NCI-H2196 (cell line): ENCODE data around the gene FUT9.

Experiments
- DNase-seq: peaks from one replicate; lab custom pipeline; 2025; ENCODE audit not compliant: unreplicated experiment; lab: John Stamatoyannopoulos, UW

The FUT9 gene

DNA sequence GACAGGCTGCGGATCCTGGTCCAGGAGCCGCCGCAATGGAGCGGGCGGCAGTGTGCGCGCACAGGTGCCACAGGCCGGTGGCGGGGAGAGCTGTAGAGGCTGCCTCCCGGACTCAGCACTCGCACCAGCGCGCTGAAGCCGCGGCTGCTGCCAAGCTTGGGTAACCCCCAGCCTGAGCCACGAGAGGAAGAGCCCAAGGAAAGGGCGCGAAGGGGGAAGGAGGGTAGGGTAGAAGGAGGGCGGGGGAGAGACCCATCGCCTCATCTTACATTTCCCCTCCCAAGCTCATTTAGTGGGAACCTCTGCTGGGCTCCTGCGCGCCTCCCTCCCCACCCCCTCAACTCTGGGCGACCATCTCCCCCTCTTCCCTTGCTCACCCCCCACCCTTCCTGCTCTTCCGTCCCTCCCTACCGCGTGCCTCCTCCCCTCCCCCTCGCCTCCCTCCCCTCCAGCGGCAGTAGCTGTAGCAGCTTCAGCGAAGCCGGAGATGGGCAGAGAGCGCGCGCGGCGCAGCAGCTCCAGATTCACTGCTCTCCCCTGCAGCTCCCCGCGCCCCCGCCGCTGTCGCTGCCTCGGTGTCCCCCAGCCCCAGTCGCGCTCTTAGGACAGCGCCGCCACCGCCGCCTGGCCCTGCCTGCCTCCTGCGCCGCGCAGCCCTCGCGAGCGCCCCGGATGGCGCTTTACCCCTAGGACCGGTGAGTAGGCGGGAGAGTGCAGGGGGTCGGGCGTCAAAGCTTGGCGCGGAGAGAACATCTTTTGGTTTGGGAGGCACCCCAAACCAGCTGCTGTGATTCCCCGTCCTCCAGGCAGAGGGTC is at the start of gene FUT9:
Gene FUT9, plus strand, starts transcription at position 457 of the 816 bp plus-strand sequence. CDS start 187,182 bp downstream, outside the sequence.
- DNase-seq: no peak

GRCh38 chr6:95967594-95967993 is 48.2 kb upstream of the FUT9 start:
- no peak for DNase-seq

GRCh38 chr6:95973976-95974375 is 41.8 kb upstream of the FUT9 start:
- DNase-seq: no peak

DNA sequence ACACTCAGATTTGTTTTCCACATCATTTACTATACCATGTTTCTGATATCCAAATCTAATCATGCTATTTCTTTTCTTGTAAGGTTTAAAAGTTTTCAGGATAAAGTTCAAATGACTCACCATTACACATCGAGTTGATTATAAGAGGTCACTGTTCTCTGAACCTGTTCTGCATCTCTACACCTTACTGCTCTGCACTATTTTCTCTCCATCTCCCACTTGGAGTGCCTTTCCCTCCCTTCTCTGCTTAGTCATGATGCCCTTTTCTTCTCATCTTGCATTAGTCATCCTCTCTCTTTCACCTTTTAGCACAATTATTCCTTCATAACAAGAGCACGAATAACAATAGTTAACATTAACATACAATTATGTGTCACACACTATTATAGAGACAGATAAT is 37.5 kb upstream of the FUT9 start:
- DNase-seq: no peak

- no peak for DNase-seq
Observed at GRCh38 chr6:95991906-95992305, 23.9 kb upstream of the FUT9 start.

DNA sequence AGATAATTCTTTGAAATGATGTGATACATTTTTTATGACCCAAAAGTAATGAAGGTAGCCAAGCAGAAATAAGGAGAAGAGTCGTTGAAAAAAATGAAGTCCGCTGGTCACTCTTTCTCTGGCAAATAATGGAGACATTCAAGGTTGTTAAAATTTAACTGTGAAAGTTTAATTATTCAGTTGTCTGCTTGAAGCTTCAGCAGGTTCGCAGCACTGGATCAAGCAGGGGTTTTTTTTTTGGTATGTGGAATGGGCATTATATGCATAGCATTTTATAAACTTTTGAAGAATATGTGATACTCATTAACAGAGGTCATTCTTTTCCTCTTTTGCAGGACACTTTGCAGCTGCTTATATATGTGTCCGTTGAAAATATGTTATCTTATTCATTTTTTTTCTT is 21.6 kb upstream of the FUT9 start:
- DNase-seq: no peak

GRCh38 chr6:95998133-95998532 is 17.6 kb upstream of the FUT9 start:
- DNase-seq: no peak

DNA sequence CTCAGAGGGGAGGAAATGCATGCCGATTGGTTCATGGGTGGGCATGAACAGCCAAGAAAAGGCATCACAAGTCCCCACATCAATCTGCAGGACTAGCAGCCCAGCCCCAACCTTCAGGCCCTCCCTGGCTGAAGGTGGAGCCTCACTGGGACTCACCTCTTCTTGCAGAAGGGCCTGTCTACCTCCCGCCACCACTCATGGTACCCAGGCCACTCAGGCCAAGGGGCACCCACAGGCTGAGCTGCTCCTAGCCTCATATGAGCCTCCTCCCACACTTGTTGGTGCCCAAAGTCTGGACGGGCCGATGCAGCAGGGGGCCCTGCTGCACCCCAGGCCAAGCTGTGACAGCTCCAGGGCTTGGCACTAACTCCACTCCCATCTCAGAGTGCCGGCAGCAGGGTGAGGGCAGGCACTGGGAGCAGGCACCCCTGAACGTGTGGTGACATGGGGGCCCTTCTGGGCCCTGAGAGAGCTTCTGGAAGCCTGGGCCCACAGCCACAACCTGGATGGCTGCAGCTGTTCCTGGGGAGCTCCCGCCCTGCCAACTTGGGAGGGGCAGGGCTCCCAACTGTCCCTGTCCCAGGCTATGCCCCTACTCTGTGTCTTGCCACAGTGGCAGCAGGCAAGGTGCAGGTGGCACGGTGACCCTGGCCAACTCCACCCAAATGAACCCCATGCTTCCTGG is 13.7 kb upstream of the FUT9 start:
- no peak for DNase-seq

DNA sequence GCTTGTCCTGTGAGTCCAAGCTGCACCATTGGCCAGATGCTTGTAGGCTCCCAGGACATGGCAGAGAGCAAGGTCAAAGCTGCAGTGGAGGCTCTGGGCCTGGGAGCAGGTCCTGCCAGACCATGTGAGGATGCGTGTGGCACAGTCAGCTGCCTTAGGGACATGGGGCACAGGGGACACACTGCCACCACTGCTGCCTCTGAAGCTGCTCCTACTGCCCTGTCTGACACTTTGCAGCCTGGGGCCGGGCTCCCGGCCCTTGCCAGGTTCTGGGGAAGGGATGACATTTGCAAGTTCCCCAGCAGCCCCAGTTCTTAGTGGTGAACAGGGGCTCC is 13.2 kb upstream of the FUT9 start:
- DNase-seq: no peak

DNA sequence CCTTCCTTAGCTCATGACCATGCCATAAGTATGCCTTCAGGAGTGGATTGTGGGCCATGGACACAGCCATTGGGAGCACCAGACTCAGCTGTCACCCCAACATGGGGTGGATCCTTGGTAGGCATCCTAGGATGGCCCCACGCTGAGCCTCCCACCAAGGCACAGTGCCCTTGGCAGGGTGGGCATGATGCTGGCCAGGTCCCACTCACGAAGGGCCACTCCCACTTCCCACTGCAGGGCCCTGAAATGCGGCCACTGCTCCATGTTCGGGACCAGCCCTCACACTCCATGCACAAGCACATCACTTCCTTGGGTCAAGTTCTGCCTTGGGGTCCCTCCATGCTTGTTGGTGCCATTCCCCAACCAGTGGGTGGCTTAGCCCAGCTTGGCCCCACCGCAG is 12.9 kb upstream of the FUT9 start:
- DNase-seq: no peak

DNA sequence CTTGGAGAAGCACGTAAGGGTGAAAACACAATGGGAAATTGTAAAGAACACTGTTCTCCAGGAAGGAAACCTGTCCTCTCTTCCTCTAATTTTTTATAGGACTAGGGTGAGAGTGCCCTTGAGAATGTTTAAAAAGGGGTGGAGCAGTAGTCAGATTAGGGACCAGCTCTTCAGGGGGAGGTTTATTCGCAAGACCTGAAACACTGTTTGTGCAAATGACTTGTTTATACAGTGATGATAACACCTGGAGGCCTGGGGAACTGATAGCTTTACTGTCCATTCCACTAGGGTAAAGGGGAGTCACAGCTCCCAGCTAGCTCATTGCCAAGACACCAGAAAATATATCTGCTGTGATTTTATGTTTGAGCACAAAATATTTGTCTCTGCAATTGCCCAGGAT is 8.1 kb upstream of the FUT9 start:
- DNase-seq: no peak

DNA sequence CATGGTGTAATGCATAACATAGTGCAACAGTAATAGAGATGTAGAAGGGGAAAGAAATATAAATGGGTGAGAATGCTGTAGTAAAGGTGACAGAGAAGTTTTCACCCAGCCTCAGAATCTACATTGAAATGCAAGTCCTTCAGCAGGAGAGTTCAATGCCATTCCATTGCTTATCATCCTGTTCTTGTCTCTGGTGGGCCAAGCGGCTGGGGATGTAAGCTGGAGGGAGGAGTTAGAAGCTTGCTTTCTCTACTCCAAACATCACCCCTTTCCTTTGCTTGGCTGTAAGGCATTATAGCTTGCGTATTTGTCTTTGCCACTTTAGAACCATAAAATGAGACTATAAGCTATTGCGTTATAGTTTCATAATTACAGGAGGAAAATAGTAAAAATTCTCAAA is 2.2 kb upstream of the FUT9 start:
- DNase-seq: no peak

- no peak for DNase-seq
Observed at GRCh38 chr6:96014846-96015517, 792 bp upstream of the FUT9 start.

GRCh38 chr6:96016334-96017069 is 728 bp downstream of the FUT9 start:
- DNase-seq: no peak

- no peak for DNase-seq
Observed at GRCh38 chr6:96017070-96017359, 1.2 kb downstream of the FUT9 start.

- no peak for DNase-seq
Observed at GRCh38 chr6:96022225-96022624, 6.5 kb downstream of the FUT9 start.

DNA sequence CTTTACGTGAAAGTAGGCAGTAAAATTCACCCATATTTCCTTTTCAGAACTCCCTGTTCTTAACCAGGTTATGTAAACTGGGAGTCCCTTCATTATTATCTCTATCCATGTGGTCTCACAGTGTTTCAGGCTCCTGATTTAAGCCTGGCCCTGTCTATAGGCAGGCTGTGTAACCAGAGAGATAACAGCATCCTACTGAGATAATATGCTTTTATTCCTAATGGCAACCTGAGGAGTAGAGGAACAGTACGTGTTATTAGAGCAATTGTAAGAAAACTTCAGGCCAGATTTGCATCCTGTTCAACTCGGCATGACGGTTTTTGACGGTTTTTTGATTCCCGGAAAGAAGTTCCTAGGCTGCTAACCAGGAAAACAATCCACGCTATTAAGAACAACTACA is 16.9 kb downstream of the FUT9 start:
- no peak for DNase-seq

- DNase-seq: no peak
Observed at GRCh38 chr6:96051555-96051954, 35.8 kb downstream of the FUT9 start.

- DNase-seq: no peak
Observed at GRCh38 chr6:96058082-96058481, 42.3 kb downstream of the FUT9 start.

- DNase-seq: no peak
Observed at GRCh38 chr6:96059586-96059985, 43.8 kb downstream of the FUT9 start.

DNA sequence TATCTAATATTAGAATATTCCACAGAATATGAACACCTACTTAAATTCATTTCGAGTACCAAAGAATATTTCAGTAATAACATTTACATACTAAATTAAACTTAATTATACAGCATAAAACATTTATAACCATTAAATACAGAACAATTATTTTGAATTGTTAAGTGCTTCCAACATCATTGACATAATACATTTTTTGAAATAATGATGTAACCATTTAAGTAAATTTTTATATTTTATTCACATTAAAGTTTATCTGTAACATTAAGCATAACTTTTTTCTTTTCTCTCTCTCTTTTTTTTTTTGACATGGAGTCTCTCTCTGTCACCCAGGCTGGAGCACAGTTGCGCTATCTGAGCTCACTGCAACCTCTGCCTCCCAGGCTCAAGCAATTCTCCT is 44.5 kb downstream of the FUT9 start:
- no peak for DNase-seq

GRCh38 chr6:96065213-96065612 is 49.4 kb downstream of the FUT9 start:
- no peak for DNase-seq
